ENCODE results near the gene SEC22C.

DNA sequence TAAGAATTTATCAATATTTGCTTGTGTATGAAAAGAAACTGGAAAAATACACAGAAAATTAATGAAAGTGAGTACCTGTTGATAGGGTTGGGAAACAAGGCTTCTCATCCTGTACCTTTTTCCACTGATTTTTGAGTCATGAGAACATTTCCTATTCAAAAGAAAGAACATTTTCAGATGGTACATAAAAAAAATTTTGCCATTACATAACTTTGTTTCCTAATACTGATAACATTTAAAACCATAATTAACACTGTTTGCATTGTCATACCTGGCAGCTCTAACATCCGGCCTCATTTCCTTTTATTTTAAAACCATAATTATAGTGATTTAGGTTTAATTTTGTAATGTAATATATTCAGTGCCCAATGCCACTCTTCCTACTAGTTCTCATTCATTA lies 30.4 kb upstream of the SEC22C start:
- TF ChIP-seq POLR2AphosphoS5 (IDR thresholded peaks at IDR 0.05; ENCODE audit: low read depth, low read length), result no peak
- TF ChIP-seq, protein P1, sequence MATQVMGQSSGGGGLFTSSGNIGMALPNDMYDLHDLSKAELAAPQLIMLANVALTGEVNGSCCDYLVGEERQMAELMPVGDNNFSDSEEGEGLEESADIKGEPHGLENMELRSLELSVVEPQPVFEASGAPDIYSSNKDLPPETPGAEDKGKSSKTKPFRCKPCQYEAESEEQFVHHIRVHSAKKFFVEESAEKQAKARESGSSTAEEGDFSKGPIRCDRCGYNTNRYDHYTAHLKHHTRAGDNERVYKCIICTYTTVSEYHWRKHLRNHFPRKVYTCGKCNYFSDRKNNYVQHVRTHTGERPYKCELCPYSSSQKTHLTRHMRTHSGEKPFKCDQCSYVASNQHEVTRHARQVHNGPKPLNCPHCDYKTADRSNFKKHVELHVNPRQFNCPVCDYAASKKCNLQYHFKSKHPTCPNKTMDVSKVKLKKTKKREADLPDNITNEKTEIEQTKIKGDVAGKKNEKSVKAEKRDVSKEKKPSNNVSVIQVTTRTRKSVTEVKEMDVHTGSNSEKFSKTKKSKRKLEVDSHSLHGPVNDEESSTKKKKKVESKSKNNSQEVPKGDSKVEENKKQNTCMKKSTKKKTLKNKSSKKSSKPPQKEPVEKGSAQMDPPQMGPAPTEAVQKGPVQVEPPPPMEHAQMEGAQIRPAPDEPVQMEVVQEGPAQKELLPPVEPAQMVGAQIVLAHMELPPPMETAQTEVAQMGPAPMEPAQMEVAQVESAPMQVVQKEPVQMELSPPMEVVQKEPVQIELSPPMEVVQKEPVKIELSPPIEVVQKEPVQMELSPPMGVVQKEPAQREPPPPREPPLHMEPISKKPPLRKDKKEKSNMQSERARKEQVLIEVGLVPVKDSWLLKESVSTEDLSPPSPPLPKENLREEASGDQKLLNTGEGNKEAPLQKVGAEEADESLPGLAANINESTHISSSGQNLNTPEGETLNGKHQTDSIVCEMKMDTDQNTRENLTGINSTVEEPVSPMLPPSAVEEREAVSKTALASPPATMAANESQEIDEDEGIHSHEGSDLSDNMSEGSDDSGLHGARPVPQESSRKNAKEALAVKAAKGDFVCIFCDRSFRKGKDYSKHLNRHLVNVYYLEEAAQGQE (IDR thresholded peaks at IDR 0.05; ENCODE audit: insufficient read depth in 1 of 2, low read depth in 2 of 2, low read length in 2 of 2), result no peak
- TF ChIP-seq TAF1 (IDR thresholded peaks at IDR 0.05; ENCODE audit: borderline replicate concordance, insufficient read depth, low read length), result no peak
